K562 (cell line): ENCODE measurements around the gene HIVEP2. TPM values are rescaled to one million over a fixed set of nuclear protein-coding genes. Genes with fewer than 3 reads are reported as not detected.

ENCODE experiments used
- ATAC-seq: fragments of 200-7000 bp; cut with Tn5 transposase; 3 replicates; pipeline ENCODE4 v1.9.1; 2020; ENCODE audit warnings: moderate library complexity
- BruUV-seq: library from RNA; stranded (reverse); fragments of 400-500 nt; replicated peaks from 2 replicates; lab custom pipeline; 2021; lab: Mats Ljungman, UMichigan
- CTCF ChIA-PET: fragments of 300-600 bp; formaldehyde crosslinking; extraction: SDS; loops from one replicate; lab custom pipeline; 2021; ENCODE audit warnings: low intra/inter-chr PET ratio; lab: Yijun Ruan, JAX
- POLR2A ChIA-PET: fragments of 300-600, 350-650 bp; sonication (Branson Sonifier 250); formaldehyde crosslinking; extraction: SDS; loops from one replicate; lab custom pipeline; 2021; ENCODE audit warnings: antibody characterized with exemption, inconsistent platforms; lab: Yijun Ruan, JAX
- DNase-seq, 4 experiments: peaks; one replicate each; pipeline versions ENCODE4 v3.0.0 to v3.0.0-alpha.2; 2011 to 2018; ENCODE audit warnings: low spot score in 3 of 4, mixed read lengths in 3 of 4; ENCODE audit errors: extremely low read depth in 1 of 4
- FAIRE-seq: peaks from 2 replicates; lab custom pipeline; 2011; peaks lifted over from hg19 to GRCh38; lab: Jason Lieb, UNC
- H2AFZ ChIP-seq: 2 replicates; pipeline ENCODE4 v1.6.0; 2011; ENCODE audit warnings: low read depth, low read length, control low read depth, inconsistent platforms
- H3K27ac ChIP-seq: fragments of 200-600 bp; 3 replicates; pipeline ENCODE4 v1.8.0; 2011; ENCODE audit warnings: low read depth, mild to moderate bottlenecking, control low read depth, inconsistent platforms, low read length, moderate library complexity, mixed read lengths; ENCODE audit errors: extremely low read depth
- H3K27me3 ChIP-seq, 2 experiments: fragments of 300-600 bp in 1 of 2; 2 replicates in 1 of 2; 3 replicates in 1 of 2; pipeline versions ENCODE4 v1.6.0 to v1.8.0; 2011; ENCODE audit warnings: inconsistent platforms in 2 of 2, low read length in 2 of 2, mild to moderate bottlenecking in 1 of 2, mixed read lengths in 1 of 2, moderate library complexity in 1 of 2; ENCODE audit not compliant: control insufficient read depth in 2 of 2, insufficient read depth in 2 of 2
- H3K36me3 ChIP-seq: fragments of 300-600 bp; 3 replicates; pipeline ENCODE4 v1.8.0; 2011; ENCODE audit warnings: mild to moderate bottlenecking, low read length, inconsistent platforms; ENCODE audit not compliant: control insufficient read depth, insufficient read depth
- H3K4me1 ChIP-seq, 2 experiments: fragments of 200-600 bp in 1 of 2; replicated peaks in 1 of 2; 2 replicates in 1 of 2; 3 replicates in 1 of 2; pipeline versions ENCODE4 v1.5.1 to v1.8.0; 2011; ENCODE audit warnings: inconsistent platforms in 2 of 2, low read length in 2 of 2, mild to moderate bottlenecking in 1 of 2, mixed read lengths in 1 of 2, moderate library complexity in 1 of 2; ENCODE audit not compliant: control insufficient read depth in 2 of 2, insufficient read depth in 2 of 2
- H3K4me2 ChIP-seq: 2 replicates; pipeline ENCODE4 v1.6.1; 2011; ENCODE audit warnings: low read length, control low read depth, inconsistent platforms, mixed read lengths; ENCODE audit not compliant: insufficient read depth
- H3K4me3 ChIP-seq: fragments of 200-600 bp; sonication (generic), shearing (Covaris generic); 2 replicates; pipeline ENCODE4 v1.5.1; 2016; ENCODE audit warnings: control low read depth, inconsistent platforms
- H3K79me2 ChIP-seq: fragments of 200-600 bp; 3 replicates; pipeline ENCODE4 v1.8.0; 2011; ENCODE audit warnings: low read length, inconsistent platforms; ENCODE audit not compliant: control insufficient read depth, insufficient read depth
- H3K9ac ChIP-seq, 2 experiments: 2 replicates each; pipeline versions ENCODE4 v1.6.0 to v1.6.1; 2011; ENCODE audit warnings: low read depth in 2 of 2, low read length in 2 of 2, control low read depth in 1 of 2, inconsistent platforms in 1 of 2, mild to moderate bottlenecking in 1 of 2, mixed read lengths in 1 of 2; ENCODE audit not compliant: insufficient read depth in 1 of 2
- H3K9me1 ChIP-seq: one replicate; pipeline ENCODE4 v1.6.0; 2011; ENCODE audit warnings: inconsistent platforms, mild to moderate bottlenecking, low read length, moderate library complexity; ENCODE audit not compliant: control insufficient read depth, insufficient read depth
- H3K9me3 ChIP-seq: replicated peaks from 2 replicates; pipeline ENCODE4 v1.5.1; 2011; ENCODE audit warnings: low read depth, low read length, inconsistent platforms; ENCODE audit not compliant: control insufficient read depth, insufficient read depth
- H4K20me1 ChIP-seq: replicated peaks from 2 replicates; pipeline ENCODE4 v1.6.1; 2011; ENCODE audit warnings: low read length, inconsistent platforms, mixed read lengths; ENCODE audit not compliant: control insufficient read depth, insufficient read depth
- CHD1 ChIP-seq: fragments of 200-600 bp; sonication (generic); IDR thresholded peaks from one replicate; pipeline ENCODE4 v1.6.1; 2012; ENCODE audit warnings: mild to moderate bottlenecking, moderate library complexity, low read length, inconsistent platforms
- EHMT2 ChIP-seq: fragments of 450-650 bp; IDR thresholded peaks from 2 replicates; pipeline ENCODE4 v1.6.1; 2018; ENCODE audit warnings: antibody characterized with exemption
- FIP1L1 ChIP-seq: fragments of 200-400 bp; formaldehyde crosslinking; IDR thresholded peaks from 2 replicates; pipeline ENCODE4 v1.6.1; 2018; ENCODE audit warnings: mild to moderate bottlenecking, low read depth, low read length; ENCODE audit not compliant: poor library complexity, severe bottlenecking
- FOXJ2 ChIP-seq: fragments of 200-800 bp; sonication (Bioruptor generic); IDR thresholded peaks from 2 replicates; pipeline ENCODE4 v1.6.1; 2016; ENCODE audit warnings: missing genetic modification characterization, missing compliant biosample characterization
- HDAC8 ChIP-seq: fragments of 450-650 bp; IDR thresholded peaks from 2 replicates; pipeline ENCODE4 v1.6.1; 2016; ENCODE audit warnings: mild to moderate bottlenecking, missing genetic modification characterization, moderate library complexity, missing compliant biosample characterization
- NFE2 ChIP-seq: IDR thresholded peaks from 2 replicates; pipeline ENCODE4 v1.6.1; 2014; ENCODE audit warnings: antibody characterized with exemption, low read depth
- PHF21A ChIP-seq: fragments of 450-650 bp; IDR thresholded peaks from 2 replicates; pipeline ENCODE4 v1.6.1; 2017; ENCODE audit warnings: low read depth, borderline replicate concordance
- PKNOX1 ChIP-seq: fragments of 450-650 bp; IDR thresholded peaks from 2 replicates; pipeline ENCODE4 v1.6.1; 2016
- SAFB ChIP-seq: fragments of 200-400 bp; formaldehyde crosslinking; IDR thresholded peaks from 2 replicates; pipeline ENCODE4 v1.6.1; 2017; ENCODE audit warnings: low read depth, low read length, borderline replicate concordance
- TEAD2 ChIP-seq: fragments of 450-650 bp; IDR thresholded peaks from 2 replicates; pipeline ENCODE4 v1.6.1; 2016; ENCODE audit warnings: missing genetic modification characterization, control low read depth, missing compliant biosample characterization
- TGIF2 ChIP-seq: sonication (generic); formaldehyde crosslinking; IDR thresholded peaks from 2 replicates; pipeline ENCODE4 v1.8.1; 2022; ENCODE audit warnings: mild to moderate bottlenecking, missing genetic modification reagents, moderate library complexity
- ZNF146 ChIP-seq: IDR thresholded peaks from one replicate; pipeline ENCODE4 v1.6.1; 2018; ENCODE audit warnings: missing compliant biosample characterization; ENCODE audit not compliant: unreplicated experiment
- ZNF212 ChIP-seq: fragments of 450-650 bp; formaldehyde crosslinking; IDR thresholded peaks from 2 replicates; pipeline ENCODE4 v1.4.0; 2020; ENCODE audit warnings: mild to moderate bottlenecking
- ZNF3 ChIP-seq: fragments of 250-450 bp; sonication (Bioruptor Pico); IDR thresholded peaks from 2 replicates; pipeline ENCODE4 v1.5.0; 2021; ENCODE audit warnings: mild to moderate bottlenecking, moderate library complexity
- WGBS: fragments of 100-300 bp; shearing (Covaris generic); methylation state at CpG from one replicate; pipeline ENCODE4 v1.1.6; 2016; ENCODE audit warnings: low coverage, mixed read lengths; ENCODE audit not compliant: insufficient coverage; ENCODE audit errors: missing lambda C conversion rate; 5-methylcytosine and 5-hydroxymethylcytosine counted together
- in situ Hi-C: fragments of 300-500 bp; cut with MboI; formaldehyde crosslinking; loops from 4 replicates; pipeline ENCODE4 v1.15.0; 2018; ENCODE audit warnings: inconsistent platforms, mixed read lengths
- intact Hi-C: fragments of 100-400 bp; cut with micrococcal nuclease; formaldehyde crosslinking; loops from 2 replicates; pipeline ENCODE4 v1.14.2; 2022
- polyA plus RNA-seq, 8 experiments: library from polyadenylated mRNA; depleted of rRNA in 4 of 8; stranded (reverse) in 5 of 8; unstranded in 3 of 8; fragments of >200 nt; fragmentation: Nextera tagmentation in 2 of 8; fragmentation: Illumina TruSeq in 1 of 8; extraction: Ambion mirVana in 2 of 8; extraction: Trizol in 1 of 8; gene quantifications; 2 replicates each; pipeline versions ENCODE4 v1.2.1 to v1.2.3, GENCODE V29; 2011 to 2014; ENCODE audit warnings: inconsistent platforms in 1 of 8, missing spikeins in 1 of 8
- total RNA-seq, 7 experiments: library from RNA; depleted of rRNA in 6 of 7; stranded (reverse); fragments of >200 nt in 6 of 7; fragmentation: Illumina TruSeq in 2 of 7; extraction: Trizol in 2 of 7; gene quantifications; 2 replicates each; pipeline versions ENCODE4 v1.2.1 to v1.2.3, GENCODE V29; 2011 to 2021; ENCODE audit warnings: low replicate concordance in 1 of 7
- TF ChIP-seq, protein P1 (sequence below): fragments of 200-800 bp; sonication (Bioruptor generic); IDR thresholded peaks from 2 replicates; pipeline ENCODE4 v1.6.1; 2017; ENCODE audit warnings: missing genetic modification characterization, missing compliant biosample characterization

Gene HIVEP2
- total and polyA plus RNA-seq, 9 of the 15 experiments (the other 6 are each of a cell fraction or from before 2014, with no cell fraction given): under 0.01 to 1.2 (median 0.31) TPM

DNA sequence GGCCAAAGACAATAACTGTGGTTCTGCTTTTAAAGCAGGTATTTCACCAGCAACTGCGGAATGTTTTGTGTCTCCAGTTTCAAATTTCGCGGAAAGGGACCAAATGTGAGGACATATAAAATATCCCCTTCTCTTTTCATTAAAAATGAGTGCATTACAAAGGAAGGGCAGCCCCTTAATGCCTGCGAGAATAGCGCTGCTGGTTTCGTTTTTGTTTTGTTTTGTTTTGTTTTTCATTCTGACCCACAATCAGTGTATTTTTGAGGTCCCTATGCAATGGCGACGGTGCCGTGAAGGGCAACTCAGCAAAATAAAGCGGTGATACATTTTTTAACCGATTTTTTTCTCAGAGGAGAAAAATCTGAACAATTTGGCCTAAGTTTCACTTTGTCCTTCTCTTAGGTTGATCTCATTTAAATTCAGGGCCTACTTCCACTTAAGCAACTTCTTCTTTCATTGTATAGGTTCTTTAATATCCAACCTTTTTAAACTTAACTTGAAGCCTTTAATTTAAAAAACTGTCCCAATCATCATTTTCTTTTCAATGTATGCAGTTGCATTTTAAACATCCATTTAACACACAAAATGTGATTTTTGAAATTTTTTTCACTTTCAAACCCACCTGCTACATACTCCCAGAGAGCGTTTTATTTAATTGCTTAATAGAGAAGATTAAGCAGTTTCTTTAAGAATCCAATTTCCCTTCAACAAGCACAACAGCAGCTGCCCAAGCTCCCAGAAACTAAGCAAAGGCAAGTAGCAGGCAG is 2.9 kb upstream of the HIVEP2 start:
- no TSS peak for BruUV-seq
- TF ChIP-seq PKNOX1: no peak
- no peak for TF ChIP-seq SAFB
- TF ChIP-seq HDAC8 (tag): no peak
- 0 out of 2 replicates have a peak, but pooled peaks have one; percentile 37 for TF ChIP-seq TEAD2 (tag)
- TF ChIP-seq, protein P1, sequence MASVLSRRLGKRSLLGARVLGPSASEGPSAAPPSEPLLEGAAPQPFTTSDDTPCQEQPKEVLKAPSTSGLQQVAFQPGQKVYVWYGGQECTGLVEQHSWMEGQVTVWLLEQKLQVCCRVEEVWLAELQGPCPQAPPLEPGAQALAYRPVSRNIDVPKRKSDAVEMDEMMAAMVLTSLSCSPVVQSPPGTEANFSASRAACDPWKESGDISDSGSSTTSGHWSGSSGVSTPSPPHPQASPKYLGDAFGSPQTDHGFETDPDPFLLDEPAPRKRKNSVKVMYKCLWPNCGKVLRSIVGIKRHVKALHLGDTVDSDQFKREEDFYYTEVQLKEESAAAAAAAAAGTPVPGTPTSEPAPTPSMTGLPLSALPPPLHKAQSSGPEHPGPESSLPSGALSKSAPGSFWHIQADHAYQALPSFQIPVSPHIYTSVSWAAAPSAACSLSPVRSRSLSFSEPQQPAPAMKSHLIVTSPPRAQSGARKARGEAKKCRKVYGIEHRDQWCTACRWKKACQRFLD: no peak
- TF ChIP-seq CHD1: no peak
- TF ChIP-seq NFE2: no peak
- TF ChIP-seq TGIF2 (CRISPR knock-in tag): no peak
- TF ChIP-seq PHF21A: 0 out of 2 replicates have a peak, but pooled peaks have one; percentile 57
- TF ChIP-seq FOXJ2: no peak
- no peak for TF ChIP-seq ZNF212
- no peak for TF ChIP-seq ZNF3 (CRISPR knock-in tag)
- TF ChIP-seq FIP1L1: no peak
- TF ChIP-seq ZNF146 (CRISPR knock-in tag): no peak
- no peak for TF ChIP-seq EHMT2

More for the DNA sequence above, 2.9 kb upstream of the HIVEP2 start:
- CTCF ChIA-PET: no interaction called here
- intact Hi-C loops: loop anchor here (10.0 kb wide), 1 partner anchor 217 kb away; no protein-coding TSS in a partner anchor
- H3K36me3 ChIP-seq: no peaks in the 10 kb centered on the region
- H3K9me3 ChIP-seq: no peaks in the 10 kb centered on the region
- FAIRE-seq: no peak
- peak overlapping the region; percentile 51 for H3K4me3 ChIP-seq
- POLR2A ChIA-PET: no interaction called here
- H3K27ac ChIP-seq: no peak overlapping the region
- ATAC-seq: no peak
- peaks cover 8 to 36% of the 10 kb centered on the region in 2 experiments; a peak in 3 of 5 replicates for H3K4me1 ChIP-seq
- no peaks in the 10 kb centered on the region for H4K20me1 ChIP-seq
- 15% methylated on average over 12 of the region's 12 CpGs for WGBS
- peaks cover 25 to 41% of the 10 kb centered on the region in 2 experiments for H3K27me3 ChIP-seq
- H3K4me2 ChIP-seq: peak overlapping the region; percentile 34
- no peaks in the 10 kb centered on the region for H3K79me2 ChIP-seq
- no peak for DNase-seq
- in situ Hi-C loops: no loop called here
- peak overlapping the region; percentile 54; the same call in 1 of the 2 replicates for H2AFZ ChIP-seq
- H3K9me1 ChIP-seq: no peaks in the 10 kb centered on the region
- H3K9ac ChIP-seq: no peak overlapping the region
